MM.1S (cell line): Measurements from ENCODE around the gene CDC37.
A peak's percentile ranks its signal among the peaks of the same experiment; 100 is the strongest.

Source experiments
- DNase-seq: peaks from one replicate; pipeline ENCODE4 v3.0.0-alpha.2; 2015
- H2AFZ ChIP-seq: fragments of 300-600 bp; sonication (generic); 2 replicates; pipeline ENCODE4 v1.6.0; 2016; ENCODE audit warnings: antibody characterized with exemption, low read length
- H3F3A ChIP-seq: fragments of 300-600 bp; sonication (generic); 2 replicates; pipeline ENCODE4 v1.6.1; 2016; ENCODE audit warnings: mild to moderate bottlenecking, antibody characterized with exemption, low read length, moderate library complexity, mixed read lengths; ENCODE audit not compliant: insufficient read depth
- H3K27ac ChIP-seq: fragments of 300-600 bp; sonication (generic); 2 replicates; pipeline ENCODE4 v1.5.1; 2016; ENCODE audit warnings: mild to moderate bottlenecking, low read length
- H3K27me3 ChIP-seq: fragments of 300-600 bp; sonication (generic); replicated peaks from 2 replicates; pipeline ENCODE4 v1.6.0; 2016; ENCODE audit warnings: low read length; ENCODE audit not compliant: insufficient read depth
- H3K36me3 ChIP-seq: fragments of 300-600 bp; sonication (generic); replicated peaks from 2 replicates; pipeline ENCODE4 v1.6.1; 2016; ENCODE audit warnings: mild to moderate bottlenecking, low read length, mixed read lengths; ENCODE audit not compliant: insufficient read depth
- H3K4me1 ChIP-seq: fragments of 300-600 bp; sonication (generic); 2 replicates; pipeline ENCODE4 v1.6.1; 2016; ENCODE audit warnings: low read length, mixed read lengths
- H3K4me2 ChIP-seq: fragments of 300-600 bp; sonication (generic); 2 replicates; pipeline ENCODE4 v1.6.0; 2016; ENCODE audit warnings: low read depth, low read length
- H3K4me3 ChIP-seq: fragments of 300-600 bp; sonication (generic); 2 replicates; pipeline ENCODE4 v1.5.1; 2016; ENCODE audit warnings: low read length, mixed read lengths
- H3K79me2 ChIP-seq: fragments of 300-600 bp; sonication (generic); 2 replicates; pipeline ENCODE4 v1.6.1; 2016; ENCODE audit warnings: mixed run types, low read length, mixed read lengths
- H3K9ac ChIP-seq: fragments of 300-600 bp; sonication (generic); 2 replicates; pipeline ENCODE4 v1.6.1; 2016; ENCODE audit warnings: low read length, mixed read lengths
- H3K9me2 ChIP-seq: fragments of 300-600 bp; sonication (generic); replicated peaks from 2 replicates; pipeline ENCODE4 v1.6.1; 2016; ENCODE audit warnings: mild to moderate bottlenecking, low read length, mixed read lengths; ENCODE audit not compliant: insufficient read depth
- H3K9me3 ChIP-seq: fragments of 300-600 bp; sonication (generic); replicated peaks from 2 replicates; pipeline ENCODE4 v1.6.1; 2016; ENCODE audit warnings: mild to moderate bottlenecking, low read length, mixed read lengths; ENCODE audit not compliant: insufficient read depth
- H4K20me1 ChIP-seq: fragments of 300-600 bp; sonication (generic); 2 replicates; pipeline ENCODE4 v1.6.1; 2016; ENCODE audit warnings: mild to moderate bottlenecking, low read length, moderate library complexity, mixed read lengths; ENCODE audit not compliant: insufficient read depth
- CTCF ChIP-seq: fragments of 300-600 bp; sonication (generic); IDR thresholded peaks from 2 replicates; pipeline ENCODE4 v1.5.1; 2016; ENCODE audit warnings: antibody characterized with exemption, low read length, mixed read lengths
- EZH2phosphoT487 ChIP-seq: fragments of 300-600 bp; sonication (generic); IDR thresholded peaks from 2 replicates; pipeline ENCODE4 v1.6.1; 2018; ENCODE audit warnings: antibody characterized with exemption, low read length

Gene CDC37

GRCh38 chr19:10419200-10419645, 15.9 kb upstream of the CDC37 start:
- Histone ChIP-seq H4K20me1 (no peaks in the 10 kb centered on the region), H3K79me2 (peaks cover 34% of the 10 kb centered on the region), H3F3A (peaks cover 50% of the 10 kb centered on the region), H3K9me3 (no peaks in the 10 kb centered on the region), H3K27ac (peak overlapping the region; percentile 61; the same call in 1 of the 2 replicates), H3K4me2 (peak overlapping the region; percentile 94), H3K4me3 (peak overlapping the region; percentile 79), H2AFZ (peak overlapping the region; percentile 50), H3K4me1 (peaks cover 39% of the 10 kb centered on the region), H3K27me3 (no peaks in the 10 kb centered on the region), H3K9me2 (no peaks in the 10 kb centered on the region), H3K36me3 (no peaks in the 10 kb centered on the region), H3K9ac (peak overlapping the region; percentile 72)
- DNase-seq = no peak
- TF ChIP-seq CTCF (0 out of 2 replicates have a peak, but pooled peaks have one; percentile 3), EZH2phosphoT487 (no peak)

- H2AFZ ChIP-seq = no peak overlapping the region
- peaks cover 29% of the 10 kb centered on the region for H3K79me2 ChIP-seq
- H3K9me3 ChIP-seq = no peaks in the 10 kb centered on the region
- no peak for DNase-seq
- peaks cover 39% of the 10 kb centered on the region for H3K4me1 ChIP-seq
- H4K20me1 ChIP-seq = no peaks in the 10 kb centered on the region
- H3K9me2 ChIP-seq = no peaks in the 10 kb centered on the region
- peak overlapping the region; percentile 79 for H3K4me3 ChIP-seq
- TF ChIP-seq CTCF = peak; percentile 22
- no peak for TF ChIP-seq EZH2phosphoT487
- H3K27ac ChIP-seq = no peak overlapping the region
- H3K36me3 ChIP-seq = no peaks in the 10 kb centered on the region
- no peaks in the 10 kb centered on the region for H3K27me3 ChIP-seq
- peak overlapping the region; percentile 94 for H3K4me2 ChIP-seq
- H3F3A ChIP-seq = peaks cover 52% of the 10 kb centered on the region
- peak overlapping the region; percentile 72; the same call in 1 of the 2 replicates for H3K9ac ChIP-seq
Observed at GRCh38 chr19:10418485-10419199, 15.3 kb upstream of the CDC37 start.

GRCh38 chr19:10418235-10418484, 14.8 kb upstream of the CDC37 start:
- no peak for DNase-seq
- Histone ChIP-seq H3K27me3 (no peaks in the 10 kb centered on the region), H4K20me1 (no peaks in the 10 kb centered on the region), H3K36me3 (no peaks in the 10 kb centered on the region), H3F3A (peaks cover 56% of the 10 kb centered on the region), H3K4me3 (no peak overlapping the region), H3K4me1 (peaks cover 40% of the 10 kb centered on the region), H3K9me3 (no peaks in the 10 kb centered on the region), H3K4me2 (peak overlapping the region; percentile 94; the same call in 1 of the 2 replicates), H3K9me2 (no peaks in the 10 kb centered on the region), H3K9ac (no peak overlapping the region), H3K79me2 (peaks cover 24% of the 10 kb centered on the region), H3K27ac (no peak overlapping the region), H2AFZ (no peak overlapping the region)
- no peak for TF ChIP-seq CTCF
